HEK293 (cell line): ENCODE results near the gene CROT.

ENCODE experiments used
- CTCF ChIP-seq: fragments of 450-650 bp; formaldehyde crosslinking; IDR thresholded peaks from 2 replicates; pipeline ENCODE4 v1.5.1; 2016; ENCODE audit warnings: missing biosample characterization, missing genetic modification characterization
- ZNF132 ChIP-seq: fragments of 450-650 bp; formaldehyde crosslinking; IDR thresholded peaks from 2 replicates; pipeline ENCODE4 v1.5.1; 2017; ENCODE audit warnings: missing biosample characterization, missing genetic modification characterization, borderline replicate concordance
- ZNF146 ChIP-seq: fragments of 450-650 bp; formaldehyde crosslinking; IDR thresholded peaks from 2 replicates; pipeline ENCODE4 v1.5.1; 2016; ENCODE audit warnings: missing biosample characterization, missing genetic modification characterization
- ZNF16 ChIP-seq: fragments of 450-650 bp; formaldehyde crosslinking; IDR thresholded peaks from 2 replicates; pipeline ENCODE4 v1.5.1; 2016; ENCODE audit warnings: low read depth, missing biosample characterization, missing genetic modification characterization
- ZNF184 ChIP-seq: fragments of 450-650 bp; IDR thresholded peaks from 2 replicates; pipeline ENCODE4 v1.5.1; 2018; ENCODE audit warnings: missing biosample characterization, mild to moderate bottlenecking, missing genetic modification characterization
- ZNF24 ChIP-seq: fragments of 450-650 bp; formaldehyde crosslinking; IDR thresholded peaks from 2 replicates; pipeline ENCODE4 v1.5.1; 2016; ENCODE audit warnings: missing biosample characterization, missing genetic modification characterization
- ZNF433 ChIP-seq: fragments of 450-650 bp; formaldehyde crosslinking; IDR thresholded peaks from 2 replicates; pipeline ENCODE4 v1.5.1; 2016; ENCODE audit warnings: missing biosample characterization, missing genetic modification characterization, low read depth
- ZNF837 ChIP-seq: fragments of 450-650 bp; formaldehyde crosslinking; IDR thresholded peaks from 2 replicates; pipeline ENCODE4 v1.5.1; 2016; ENCODE audit warnings: missing biosample characterization, missing genetic modification characterization

GRCh38 chr7:87325576-87326370 lies 19.7 kb upstream of the CROT start:
- TF ChIP-seq ZNF132 (tag by site-specific recombination) (no peak), CTCF (no peak), ZNF184 (tag by site-specific recombination) (no peak), ZNF24 (tag by site-specific recombination) (no peak), ZNF16 (tag by site-specific recombination) (no peak), ZNF433 (no peak), ZNF146 (tag by site-specific recombination) (no peak), ZNF837 (tag by site-specific recombination) (no peak)
